ENCODE measurements around the gene NBPF1. TPM values are rescaled to one million over a fixed set of nuclear protein-coding genes. Genes with fewer than 3 reads are reported as not detected.
"Not testable (repeated sequence)": the region's sequence is repeated elsewhere in the genome, so short reads cannot be mapped to it uniquely, and the experiment has no call there.

Gene NBPF1
- total RNA-seq, 1 donor from 2014 or later, result 67.3 TPM

DNA sequence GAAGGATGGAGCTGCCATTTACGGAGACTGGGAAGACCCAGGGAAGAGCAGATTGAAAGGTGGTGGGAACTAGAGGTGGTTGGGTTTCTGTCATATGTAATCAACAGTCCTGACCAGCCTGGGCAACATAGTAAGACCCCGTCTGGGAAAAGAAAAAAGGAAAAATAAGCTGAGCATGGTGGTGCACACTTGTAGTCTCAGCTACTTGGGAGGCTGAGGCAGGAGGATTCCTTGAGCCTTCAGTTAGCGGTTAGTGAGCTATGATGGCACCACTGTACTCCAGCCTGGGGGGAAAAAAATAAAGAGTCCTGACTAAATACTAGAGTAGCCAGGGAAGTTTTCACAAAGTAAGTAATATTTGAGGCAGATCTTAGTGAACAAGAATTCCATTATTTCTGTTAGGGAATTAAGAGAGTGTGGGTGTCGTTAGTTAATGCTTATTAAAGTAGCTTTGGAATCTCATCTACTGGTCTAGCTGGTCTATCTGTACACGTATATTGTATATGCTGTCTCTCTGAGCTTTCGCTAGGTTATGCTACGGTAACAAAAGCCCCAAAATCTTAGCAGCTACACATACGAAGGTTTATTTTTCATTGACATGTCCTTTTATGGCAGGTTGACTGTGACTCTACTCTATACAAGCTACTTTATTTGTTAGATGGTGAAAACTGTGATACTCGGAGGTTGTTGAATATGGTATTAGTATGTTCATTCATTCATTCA, 4.4 kb downstream of the NBPF1 start:
- DNase-seq (ENCODE audit: low spot score in 2 of 2), result no peak
- no peak for FAIRE-seq

DNA sequence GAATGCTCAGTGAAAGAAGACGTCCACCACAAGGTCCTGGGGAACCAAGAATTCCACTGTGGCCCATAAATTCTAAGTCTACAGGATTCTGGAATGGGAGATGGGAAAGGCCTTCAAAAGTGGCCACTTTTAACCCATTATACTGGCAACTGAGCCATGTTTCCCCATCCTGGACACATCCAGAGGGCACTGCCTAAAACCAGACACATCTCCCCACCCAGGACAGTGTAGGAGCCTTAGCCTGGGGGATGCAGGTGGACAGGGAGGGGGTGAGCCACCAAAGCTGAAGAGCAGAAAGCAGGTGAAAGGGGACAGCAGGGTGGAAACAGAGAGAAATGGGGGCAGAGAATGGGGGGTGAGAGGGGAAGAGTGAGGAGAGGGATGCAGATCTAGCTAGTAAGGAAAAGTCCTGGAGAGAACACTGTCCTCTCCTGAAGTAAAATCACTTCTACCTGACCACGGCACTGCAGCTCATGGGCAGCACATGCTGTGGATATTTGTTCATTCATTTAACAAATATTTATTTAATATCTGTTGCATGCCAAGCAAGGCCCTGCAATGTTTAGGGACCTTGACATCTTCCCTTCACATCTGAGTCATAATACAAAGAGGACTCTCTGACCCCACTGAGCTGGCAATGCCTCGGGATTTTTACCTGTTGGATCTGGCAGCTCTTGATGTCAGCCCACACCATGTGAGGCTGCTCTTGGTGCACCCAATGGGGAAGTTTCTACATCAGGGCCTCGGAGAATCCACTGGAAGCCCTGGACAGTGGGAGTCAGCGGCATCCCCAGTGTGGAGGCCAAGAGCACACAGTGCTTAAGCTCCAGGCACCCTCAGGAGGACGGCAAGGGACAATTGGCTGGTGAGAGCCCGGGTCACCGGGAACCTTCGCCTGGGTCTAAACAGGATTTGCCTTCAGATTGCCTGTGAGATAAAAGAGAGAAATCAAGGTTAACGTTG, 5.2 kb downstream of the NBPF1 start:
- not testable (repeated sequence) for DNase-seq (ENCODE audit: low spot score in 2 of 2); FAIRE-seq

DNA sequence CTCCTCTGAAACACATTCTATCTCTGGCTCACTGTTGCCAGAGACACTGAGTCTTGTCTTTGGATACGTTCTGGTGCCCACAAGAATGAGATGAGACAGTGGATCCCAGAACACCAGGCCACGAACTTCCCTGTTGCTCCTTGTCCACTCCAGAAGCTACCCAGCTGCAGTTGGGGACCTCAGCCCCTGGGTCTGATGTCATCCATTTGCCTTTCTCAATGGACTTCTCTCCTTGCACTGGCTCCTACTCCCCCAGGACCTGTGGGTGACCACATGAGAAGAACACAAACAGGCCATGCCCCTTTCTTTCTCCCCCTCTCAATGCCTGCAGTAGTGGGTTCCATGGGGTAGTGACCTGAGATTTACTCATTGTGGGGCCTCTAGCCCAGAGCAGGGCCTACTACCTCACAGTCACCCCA, 5.9 kb downstream of the NBPF1 start:
- no peak for FAIRE-seq
- no peak for DNase-seq (ENCODE audit: low spot score in 2 of 2)

DNA sequence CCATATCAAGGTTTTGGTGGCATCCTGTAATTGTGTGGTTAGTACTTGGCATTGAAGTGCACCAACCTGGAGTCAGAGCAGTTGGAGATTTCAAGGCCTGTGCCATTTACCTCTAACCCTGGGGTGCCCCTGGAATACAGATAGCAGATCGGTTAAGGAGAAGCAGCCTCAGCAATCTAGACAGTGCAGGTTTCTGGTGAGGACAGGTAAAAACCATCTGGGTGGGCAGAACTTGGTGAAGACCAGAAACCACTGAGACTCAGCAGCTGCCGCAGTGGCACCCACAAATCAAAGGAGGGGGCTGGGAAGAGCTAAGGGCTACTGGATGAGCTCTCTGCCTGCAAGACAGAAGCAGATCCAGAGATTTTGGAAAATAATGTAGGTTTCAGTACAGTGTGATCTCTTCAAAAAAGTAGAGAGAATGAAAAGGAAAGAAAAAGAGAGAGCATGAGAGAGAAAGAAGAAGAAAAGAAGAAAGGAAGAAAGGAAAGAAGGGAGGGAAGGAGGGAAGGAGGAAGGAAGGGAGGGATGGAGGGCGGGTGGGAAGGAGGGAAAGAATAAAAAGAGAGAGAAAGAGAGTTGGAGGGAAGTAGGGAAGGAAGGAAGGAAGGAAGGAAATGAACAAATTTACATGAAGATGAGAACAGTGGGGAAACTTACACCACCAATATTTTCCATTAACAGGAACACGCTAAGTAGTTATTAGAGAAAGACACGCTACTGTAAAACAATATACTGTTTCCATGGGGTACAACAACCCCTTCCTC, 6.5 kb downstream of the NBPF1 start:
- FAIRE-seq; DNase-seq (ENCODE audit: low spot score in 2 of 2): not testable (repeated sequence)

DNA sequence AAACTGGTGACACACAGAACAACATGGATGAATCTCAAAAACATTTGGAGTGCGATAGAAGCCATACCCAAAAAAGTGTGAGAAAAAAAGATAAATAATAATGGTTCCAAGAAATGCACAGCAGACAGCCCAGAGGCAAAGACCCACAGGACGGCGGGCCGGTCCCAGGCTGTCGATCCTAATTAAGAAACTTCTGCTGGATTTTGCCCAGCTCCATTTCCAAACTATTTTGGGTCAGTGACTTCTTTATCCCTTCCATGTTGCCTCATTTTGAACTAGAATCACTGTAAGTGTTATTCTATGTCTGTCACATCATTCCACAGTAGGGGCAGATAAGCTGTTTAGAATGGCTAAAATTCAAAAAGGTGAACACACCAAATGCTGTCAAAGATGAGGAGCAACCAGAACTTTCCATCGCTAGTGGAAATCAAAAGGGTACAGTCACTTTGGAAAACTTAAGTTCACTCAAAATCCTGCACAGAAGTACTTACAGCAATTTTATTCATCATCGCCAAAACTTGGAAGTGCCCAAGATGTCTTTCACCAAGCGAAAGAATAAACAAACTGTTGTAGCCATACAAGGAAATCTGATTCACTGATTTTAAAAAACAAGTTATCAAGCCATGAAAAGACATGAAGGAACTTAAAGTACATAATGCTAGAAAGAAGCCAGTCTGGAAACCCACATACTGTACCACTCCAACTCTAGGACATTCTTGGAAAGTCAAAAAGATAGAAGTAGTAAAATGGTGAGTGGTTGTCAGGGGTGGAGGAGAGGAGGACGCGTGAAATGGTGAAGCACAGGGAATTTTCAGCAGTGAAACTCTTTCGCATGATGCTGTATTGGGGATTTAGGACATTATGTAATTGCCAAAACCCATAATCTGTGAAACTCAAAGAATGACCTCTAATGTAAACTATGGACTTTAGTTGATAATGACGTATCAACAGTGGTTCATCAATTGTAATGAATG, 7.5 kb downstream of the NBPF1 start:
- DNase-seq (ENCODE audit: low spot score in 2 of 2), result no peak
- FAIRE-seq, result no peak

DNA sequence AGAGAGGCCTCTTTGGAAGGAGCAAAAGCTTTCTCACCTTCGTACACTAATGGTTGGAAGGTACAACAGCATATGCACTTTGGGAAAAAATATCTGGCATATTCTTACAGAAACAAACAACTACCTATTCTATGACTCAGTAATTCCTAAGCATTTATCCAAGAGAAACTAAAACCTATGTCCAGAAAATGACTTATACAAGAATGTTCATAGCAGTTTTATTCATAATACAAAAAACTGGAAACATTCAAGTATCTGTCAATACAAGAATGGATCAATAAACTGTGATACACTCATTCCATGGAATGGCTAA, 8.2 kb downstream of the NBPF1 start:
- DNase-seq (ENCODE audit: low spot score in 2 of 2) (no peak), FAIRE-seq (no peak)

DNA sequence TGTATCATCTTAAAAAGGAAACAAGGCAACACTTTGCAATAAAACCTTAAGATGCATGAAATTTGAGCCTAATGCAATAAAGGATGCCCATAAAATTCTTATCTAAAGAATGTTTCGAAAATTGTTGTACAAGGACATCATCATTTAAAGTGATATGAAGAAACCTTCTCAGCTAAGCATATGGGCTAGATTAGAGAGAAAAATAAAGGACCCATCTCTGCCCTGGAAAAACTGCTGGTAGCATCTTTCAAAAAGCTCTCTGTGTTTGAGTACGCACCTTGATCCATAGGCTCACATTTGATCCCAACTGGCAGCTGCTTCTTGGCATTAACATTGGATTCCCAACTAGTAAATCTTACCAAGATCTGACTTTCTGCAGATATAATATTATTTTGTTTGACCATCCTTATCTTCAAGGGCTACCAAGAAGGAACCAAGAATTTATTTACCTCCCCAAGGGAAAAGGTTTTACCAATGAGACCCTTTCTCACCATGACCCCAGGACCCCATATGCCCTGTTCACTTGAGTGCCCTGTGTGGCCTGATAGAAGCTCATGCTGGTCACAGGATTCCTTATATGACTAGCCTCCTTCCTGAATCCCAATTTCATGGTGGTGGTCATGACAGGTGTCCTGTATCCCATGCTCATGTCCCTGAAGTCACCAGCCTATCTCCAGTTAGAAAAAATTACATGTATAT, 8.7 kb downstream of the NBPF1 start:
- FAIRE-seq, result not testable (repeated sequence)

DNA sequence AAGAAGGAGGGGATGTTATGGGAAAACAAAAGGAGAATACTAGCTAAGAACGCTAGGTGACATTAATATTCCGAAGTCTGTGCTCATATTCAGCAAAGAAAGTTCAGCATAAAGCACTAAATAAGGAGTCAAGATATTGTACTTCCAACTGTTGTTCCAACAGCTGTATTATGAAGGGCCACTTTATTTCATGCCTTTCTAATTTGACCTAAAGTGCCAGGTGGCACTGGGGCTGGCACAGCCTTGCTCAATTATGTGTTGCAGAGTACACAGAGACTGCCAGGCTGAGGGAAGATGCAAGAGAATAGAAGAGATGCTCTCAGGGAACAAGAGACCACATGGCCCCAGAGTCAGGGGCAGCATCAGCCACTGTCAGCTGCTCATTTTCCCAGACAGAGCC, 9.7 kb downstream of the NBPF1 start:
- DNase-seq (ENCODE audit: low spot score in 2 of 2), result not testable (repeated sequence)

More for the DNA sequence above, 8.7 kb downstream of the NBPF1 start:
- DNase-seq (ENCODE audit: low spot score in 2 of 2), result not testable (repeated sequence)

DNA sequence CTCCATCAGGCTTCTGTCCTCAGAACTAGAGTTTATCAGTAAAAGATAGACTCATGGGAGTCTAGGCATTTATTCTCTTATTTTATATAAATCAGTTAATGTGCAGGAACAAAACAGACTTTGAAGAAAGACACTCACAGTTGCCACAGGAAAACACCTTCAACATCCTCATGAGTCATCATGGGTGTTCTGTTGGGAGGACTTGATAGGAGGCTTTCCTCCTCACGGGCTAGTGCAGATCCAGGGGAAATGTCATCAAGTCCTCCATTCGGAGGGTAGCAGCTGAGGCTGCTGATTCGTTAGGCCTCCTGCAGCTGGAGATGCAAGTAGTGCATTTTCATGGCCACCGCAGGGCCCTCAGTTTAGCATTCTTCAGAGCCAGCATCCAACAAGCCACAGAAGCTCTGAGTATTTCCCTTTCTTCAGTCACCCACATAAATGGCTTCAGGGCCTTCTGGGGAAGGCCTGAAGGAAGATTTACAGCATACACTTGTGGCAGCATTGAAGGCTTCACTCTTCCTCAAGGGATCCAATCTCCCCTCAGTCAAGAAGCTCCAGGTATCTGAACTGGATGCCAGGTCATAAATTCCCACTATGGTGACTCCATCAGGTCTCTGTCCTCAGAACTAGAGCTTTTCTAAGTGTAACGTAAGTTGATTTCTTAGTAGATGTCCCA, 10.9 kb downstream of the NBPF1 start:
- not testable (repeated sequence) for DNase-seq (ENCODE audit: low spot score in 2 of 2); FAIRE-seq

More for the DNA sequence above, 9.7 kb downstream of the NBPF1 start:
- FAIRE-seq, result not testable (repeated sequence)

DNA sequence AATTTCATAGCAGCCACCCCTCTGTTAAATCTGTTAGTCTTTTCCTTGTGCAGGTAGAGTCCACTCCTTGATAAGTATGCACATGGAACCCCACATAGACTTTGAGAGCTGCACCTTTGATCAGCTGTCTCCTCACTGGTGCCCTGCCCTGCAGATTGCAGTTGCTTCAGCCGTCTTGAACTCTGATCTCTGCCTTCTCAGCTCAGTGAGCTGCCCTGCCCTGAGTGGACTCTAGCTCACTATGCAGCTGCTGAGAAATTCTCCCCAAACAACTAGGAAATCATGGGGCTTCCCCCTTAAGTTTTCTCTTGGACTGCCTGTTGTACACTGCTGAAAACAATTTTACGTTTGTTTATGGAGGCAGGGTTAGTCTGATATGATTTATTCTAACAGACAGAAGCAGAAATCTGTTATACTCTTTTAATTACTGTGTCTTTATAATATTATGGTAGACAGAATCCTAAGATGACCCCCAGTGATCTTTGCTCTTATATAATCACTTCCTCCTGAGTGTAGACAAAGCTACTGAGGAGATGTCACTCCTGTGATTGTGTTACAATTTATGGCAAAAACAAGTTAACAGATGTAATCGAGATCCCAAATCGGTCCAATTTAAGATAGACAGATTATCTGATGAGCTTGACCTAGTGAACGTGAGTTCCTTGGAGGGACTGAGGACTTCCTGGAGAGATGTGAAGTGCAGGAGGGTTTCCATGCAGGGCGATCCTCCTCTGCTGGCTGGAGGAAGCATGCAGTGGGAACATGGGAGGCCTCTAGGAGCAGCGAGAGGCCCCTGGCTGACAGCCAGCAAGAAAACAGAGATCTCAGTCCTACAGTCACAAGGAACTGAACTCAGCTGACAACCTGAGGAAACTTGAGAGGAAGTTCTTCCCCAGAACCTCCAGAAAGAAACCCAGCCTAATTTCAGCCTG, 12.2 kb downstream of the NBPF1 start:
- not testable (repeated sequence) for FAIRE-seq; DNase-seq (ENCODE audit: low spot score in 2 of 2)

DNA sequence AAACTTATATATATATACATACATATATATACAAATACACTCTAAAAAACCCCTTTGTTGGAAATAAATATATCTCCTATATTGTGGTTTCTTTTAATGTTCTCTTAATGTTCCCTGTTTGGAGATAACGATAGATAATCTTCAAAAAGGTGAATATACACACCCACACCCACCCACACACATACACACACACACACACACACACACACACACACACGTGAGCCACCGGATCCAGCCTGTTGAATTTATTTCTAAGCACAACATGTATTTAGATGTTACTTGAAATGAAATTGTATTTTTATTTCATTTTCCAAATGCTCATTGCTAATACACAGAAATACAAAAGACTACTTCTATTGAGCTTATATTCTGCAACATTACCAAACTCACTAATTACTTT, 14.0 kb downstream of the NBPF1 start:
- FAIRE-seq; DNase-seq (ENCODE audit: low spot score in 2 of 2): not testable (repeated sequence)

DNA sequence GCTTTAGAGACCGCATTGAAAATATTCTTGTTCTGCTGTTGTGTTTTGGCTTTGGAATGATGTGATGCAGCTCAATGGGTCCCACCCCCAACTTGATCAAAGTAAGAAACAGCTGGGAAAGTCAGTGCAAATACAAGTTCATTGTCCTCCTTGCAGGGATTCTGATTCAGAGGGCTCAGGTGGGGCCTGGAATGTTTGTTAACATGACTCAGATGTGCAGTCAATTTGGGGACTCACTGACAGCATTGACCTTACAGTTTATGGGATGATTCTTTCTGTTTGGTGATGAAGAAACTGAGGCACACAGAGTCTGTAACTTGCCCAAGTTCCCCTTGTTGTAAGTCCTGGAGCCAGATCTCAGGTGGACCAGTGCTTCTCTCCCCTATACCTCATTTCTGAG, 18.1 kb downstream of the NBPF1 start:
- FAIRE-seq, result not testable (repeated sequence)

DNA sequence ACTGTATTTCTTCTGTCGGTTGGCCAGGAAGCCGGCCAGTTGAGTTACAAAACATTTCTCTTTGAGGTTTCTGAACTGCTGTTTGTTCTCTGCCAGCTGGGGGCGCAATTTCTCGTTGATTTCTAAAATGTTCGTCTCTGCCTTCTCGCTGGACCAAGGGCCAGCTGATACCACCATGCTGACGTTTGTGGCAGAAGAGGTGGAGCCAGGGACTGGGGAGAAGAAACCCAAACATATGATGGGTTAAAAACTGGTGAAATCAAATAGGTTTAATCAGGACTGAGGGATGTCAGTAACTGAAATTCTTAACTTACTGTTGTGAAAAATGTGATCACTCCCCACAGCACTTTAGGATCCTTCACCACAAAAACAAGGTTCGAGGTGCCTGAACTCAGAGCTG, 21.5 kb downstream of the NBPF1 start:
- not testable (repeated sequence) for DNase-seq (ENCODE audit: low spot score in 2 of 2); FAIRE-seq

More for the DNA sequence above, 18.1 kb downstream of the NBPF1 start:
- DNase-seq (ENCODE audit: low spot score in 2 of 2), result not testable (repeated sequence)

DNA sequence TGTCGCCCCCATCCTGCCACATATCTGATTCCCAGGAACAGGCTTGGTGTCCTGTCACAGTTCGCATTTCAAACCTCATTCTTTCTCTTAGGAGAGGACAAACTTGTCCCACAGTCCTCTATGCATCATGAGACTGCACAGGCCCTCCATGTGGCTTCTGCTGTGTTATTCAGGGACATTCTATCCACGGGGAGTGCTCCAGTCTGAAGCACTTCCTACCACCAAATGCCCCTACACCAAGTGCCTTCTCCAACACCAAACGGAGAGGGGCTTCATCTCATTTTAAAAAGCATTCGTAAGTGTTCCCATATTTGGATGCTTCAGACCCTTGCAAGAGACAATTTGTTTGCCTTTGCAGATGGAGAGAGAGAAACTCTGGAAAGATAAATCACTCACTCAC, 25.3 kb downstream of the NBPF1 start:
- DNase-seq (ENCODE audit: low spot score in 2 of 2); FAIRE-seq: not testable (repeated sequence)

DNA sequence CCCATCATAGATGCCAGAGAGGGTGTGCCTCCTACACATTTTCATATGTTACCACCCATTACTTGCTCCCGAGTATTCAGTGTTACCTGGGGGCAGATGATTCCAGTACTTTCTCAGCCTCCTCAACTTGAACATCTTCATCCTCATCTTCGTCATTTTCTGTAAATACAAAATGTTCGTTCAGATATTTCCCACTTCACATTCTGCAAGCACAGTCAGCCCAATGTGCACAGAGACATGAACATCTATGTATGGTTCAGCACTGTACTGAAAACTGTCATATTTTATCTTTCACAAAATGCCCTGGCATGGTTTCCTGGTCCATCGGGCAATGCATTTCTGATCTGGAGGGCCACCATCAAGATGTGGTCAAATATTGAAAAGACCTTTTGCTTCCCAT, 25.7 kb downstream of the NBPF1 start:
- DNase-seq (ENCODE audit: low spot score in 2 of 2); FAIRE-seq: not testable (repeated sequence)

DNA sequence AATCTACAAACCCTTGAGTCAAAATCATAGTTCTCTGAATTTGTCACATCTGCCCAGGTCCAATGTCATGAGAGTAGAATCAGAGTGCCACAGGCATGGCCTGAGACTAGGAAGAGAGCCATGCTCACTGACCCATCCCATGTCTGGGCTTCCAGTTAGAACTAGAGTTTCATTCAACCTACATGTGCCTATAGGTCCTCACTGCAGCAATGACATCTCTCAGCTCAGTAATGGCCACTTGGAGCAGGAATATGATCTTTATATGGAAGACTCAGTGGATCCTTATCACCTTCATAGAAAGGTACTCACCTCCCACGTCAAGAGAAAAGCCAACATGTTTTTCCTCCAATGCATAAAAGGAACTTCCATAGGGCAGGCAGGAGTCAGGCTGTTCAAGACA, 48.0 kb downstream of the NBPF1 start:
- DNase-seq (ENCODE audit: low spot score in 2 of 2); FAIRE-seq: not testable (repeated sequence)

DNA sequence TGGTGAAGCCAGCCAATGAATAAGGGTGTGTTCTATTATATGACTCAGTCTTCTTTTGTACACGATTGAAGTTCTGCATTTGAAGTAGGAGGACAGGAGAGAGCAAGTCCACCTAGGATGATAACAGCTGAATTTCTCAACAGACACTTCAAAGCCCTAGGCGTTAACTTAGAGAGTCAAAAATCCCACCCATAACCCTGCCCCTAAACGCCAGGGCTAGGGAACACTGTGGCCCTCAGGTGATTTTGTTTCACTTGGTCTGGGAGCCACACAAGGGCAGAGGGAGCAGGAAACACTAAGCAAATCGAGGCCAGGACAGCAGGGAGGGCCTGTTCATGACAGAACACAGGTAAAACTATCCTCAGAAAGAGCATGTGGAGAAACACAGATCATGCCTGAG, 52.3 kb downstream of the NBPF1 start:
- not testable (repeated sequence) for DNase-seq (ENCODE audit: low spot score in 2 of 2); FAIRE-seq

Measured in frontal cortex (tissue), 4 donors.